DMS79 (cell line): Measurements from ENCODE around the gene ADGRL3.
"Not testable (repeated sequence)": the region's sequence is repeated elsewhere in the genome, so short reads cannot be mapped to it uniquely, and the experiment has no call there.

ENCODE experiments used
- DNase-seq: peaks from one replicate; lab custom pipeline; 2025; lab: John Stamatoyannopoulos, UW

The ADGRL3 gene

GRCh38 chr4:61820136-61820535, 620.0 kb downstream of the ADGRL3 start:
- no peak for DNase-seq

GRCh38 chr4:61824454-61824853, 624.3 kb downstream of the ADGRL3 start:
- no peak for DNase-seq

GRCh38 chr4:61827907-61828391, 627.8 kb downstream of the ADGRL3 start:
- DNase-seq, result no peak

GRCh38 chr4:61828960-61829359, 628.8 kb downstream of the ADGRL3 start:
- no peak for DNase-seq

GRCh38 chr4:61831987-61832386, 631.9 kb downstream of the ADGRL3 start:
- no peak for DNase-seq

GRCh38 chr4:61837395-61837794, 637.3 kb downstream of the ADGRL3 start:
- DNase-seq, result no peak

GRCh38 chr4:61838072-61838471, 637.9 kb downstream of the ADGRL3 start:
- no peak for DNase-seq

- no peak for DNase-seq
Measured at GRCh38 chr4:61841714-61842113, 641.6 kb downstream of the ADGRL3 start.

GRCh38 chr4:61851126-61851525, 651.0 kb downstream of the ADGRL3 start:
- no peak for DNase-seq

GRCh38 chr4:61852105-61852504, 652.0 kb downstream of the ADGRL3 start:
- not testable (repeated sequence) for DNase-seq

- DNase-seq, result no peak
Measured at GRCh38 chr4:61853041-61853440, 652.9 kb downstream of the ADGRL3 start.

- no peak for DNase-seq
Measured at GRCh38 chr4:61860376-61860775, 660.2 kb downstream of the ADGRL3 start.

GRCh38 chr4:61864286-61864685, 664.2 kb downstream of the ADGRL3 start:
- DNase-seq, result no peak

GRCh38 chr4:61866378-61867030, 666.4 kb downstream of the ADGRL3 start:
- no peak for DNase-seq

- no peak for DNase-seq
Measured at GRCh38 chr4:61872983-61873382, 672.9 kb downstream of the ADGRL3 start.

GRCh38 chr4:61877266-61877665, 677.1 kb downstream of the ADGRL3 start:
- DNase-seq, result no peak

GRCh38 chr4:61877893-61878292, 677.8 kb downstream of the ADGRL3 start:
- no peak for DNase-seq

- DNase-seq, result no peak
Measured at GRCh38 chr4:61882381-61882780, 682.3 kb downstream of the ADGRL3 start.

- no peak for DNase-seq
Measured at GRCh38 chr4:61886131-61886530, 686.0 kb downstream of the ADGRL3 start.

GRCh38 chr4:61889117-61889516, 689.0 kb downstream of the ADGRL3 start:
- no peak for DNase-seq

GRCh38 chr4:61890321-61890720, 690.2 kb downstream of the ADGRL3 start:
- DNase-seq, result no peak

GRCh38 chr4:61891953-61892352, 691.8 kb downstream of the ADGRL3 start:
- no peak for DNase-seq

GRCh38 chr4:61896634-61897033, 696.5 kb downstream of the ADGRL3 start:
- no peak for DNase-seq

- DNase-seq, result no peak
Measured at GRCh38 chr4:61909031-61909430, 708.9 kb downstream of the ADGRL3 start.
